K562 (cell line): ENCODE measurements around the gene IFI30. TPM values are rescaled to one million over a fixed set of nuclear protein-coding genes. Genes with fewer than 3 reads are reported as not detected.
A peak's percentile ranks its signal among the peaks of the same experiment; 100 is the strongest.

Experiments
- ATAC-seq: fragments of 200-7000 bp; cut with Tn5 transposase; 3 replicates; pipeline ENCODE4 v1.9.1; 2020; ENCODE audit warnings: moderate library complexity
- BruUV-seq: library from RNA; stranded (reverse); fragments of 400-500 nt; replicated peaks from 2 replicates; lab custom pipeline; 2021; lab: Mats Ljungman, UMichigan
- CTCF ChIA-PET: fragments of 300-600 bp; formaldehyde crosslinking; extraction: SDS; loops from one replicate; lab custom pipeline; 2021; ENCODE audit warnings: low intra/inter-chr PET ratio; lab: Yijun Ruan, JAX
- POLR2A ChIA-PET: fragments of 300-600, 350-650 bp; sonication (Branson Sonifier 250); formaldehyde crosslinking; extraction: SDS; loops from one replicate; lab custom pipeline; 2021; ENCODE audit warnings: antibody characterized with exemption, inconsistent platforms; lab: Yijun Ruan, JAX
- DNase-seq, 4 experiments: peaks; one replicate each; pipeline versions ENCODE4 v3.0.0 to v3.0.0-alpha.2; 2011 to 2018; ENCODE audit warnings: low spot score in 3 of 4, mixed read lengths in 3 of 4; ENCODE audit errors: extremely low read depth in 1 of 4
- FAIRE-seq: peaks from 2 replicates; lab custom pipeline; 2011; peaks lifted over from hg19 to GRCh38; lab: Jason Lieb, UNC
- H2AFZ ChIP-seq: 2 replicates; pipeline ENCODE4 v1.6.0; 2011; ENCODE audit warnings: low read depth, low read length, control low read depth, inconsistent platforms
- H3K27ac ChIP-seq: fragments of 200-600 bp; 3 replicates; pipeline ENCODE4 v1.8.0; 2011; ENCODE audit warnings: low read depth, mild to moderate bottlenecking, control low read depth, inconsistent platforms, low read length, moderate library complexity, mixed read lengths; ENCODE audit errors: extremely low read depth
- H3K27me3 ChIP-seq, 2 experiments: fragments of 300-600 bp in 1 of 2; 2 replicates in 1 of 2; 3 replicates in 1 of 2; pipeline versions ENCODE4 v1.6.0 to v1.8.0; 2011; ENCODE audit warnings: inconsistent platforms in 2 of 2, low read length in 2 of 2, mild to moderate bottlenecking in 1 of 2, mixed read lengths in 1 of 2, moderate library complexity in 1 of 2; ENCODE audit not compliant: control insufficient read depth in 2 of 2, insufficient read depth in 2 of 2
- H3K36me3 ChIP-seq: fragments of 300-600 bp; 3 replicates; pipeline ENCODE4 v1.8.0; 2011; ENCODE audit warnings: mild to moderate bottlenecking, low read length, inconsistent platforms; ENCODE audit not compliant: control insufficient read depth, insufficient read depth
- H3K4me1 ChIP-seq, 2 experiments: fragments of 200-600 bp in 1 of 2; replicated peaks in 1 of 2; 2 replicates in 1 of 2; 3 replicates in 1 of 2; pipeline versions ENCODE4 v1.5.1 to v1.8.0; 2011; ENCODE audit warnings: inconsistent platforms in 2 of 2, low read length in 2 of 2, mild to moderate bottlenecking in 1 of 2, mixed read lengths in 1 of 2, moderate library complexity in 1 of 2; ENCODE audit not compliant: control insufficient read depth in 2 of 2, insufficient read depth in 2 of 2
- H3K4me2 ChIP-seq: 2 replicates; pipeline ENCODE4 v1.6.1; 2011; ENCODE audit warnings: low read length, control low read depth, inconsistent platforms, mixed read lengths; ENCODE audit not compliant: insufficient read depth
- H3K4me3 ChIP-seq: fragments of 200-600 bp; sonication (generic), shearing (Covaris generic); 2 replicates; pipeline ENCODE4 v1.5.1; 2016; ENCODE audit warnings: control low read depth, inconsistent platforms
- H3K79me2 ChIP-seq: fragments of 200-600 bp; 3 replicates; pipeline ENCODE4 v1.8.0; 2011; ENCODE audit warnings: low read length, inconsistent platforms; ENCODE audit not compliant: control insufficient read depth, insufficient read depth
- H3K9ac ChIP-seq, 2 experiments: 2 replicates each; pipeline versions ENCODE4 v1.6.0 to v1.6.1; 2011; ENCODE audit warnings: low read depth in 2 of 2, low read length in 2 of 2, control low read depth in 1 of 2, inconsistent platforms in 1 of 2, mild to moderate bottlenecking in 1 of 2, mixed read lengths in 1 of 2; ENCODE audit not compliant: insufficient read depth in 1 of 2
- H3K9me1 ChIP-seq: one replicate; pipeline ENCODE4 v1.6.0; 2011; ENCODE audit warnings: inconsistent platforms, mild to moderate bottlenecking, low read length, moderate library complexity; ENCODE audit not compliant: control insufficient read depth, insufficient read depth
- H3K9me3 ChIP-seq: replicated peaks from 2 replicates; pipeline ENCODE4 v1.5.1; 2011; ENCODE audit warnings: low read depth, low read length, inconsistent platforms; ENCODE audit not compliant: control insufficient read depth, insufficient read depth
- H4K20me1 ChIP-seq: replicated peaks from 2 replicates; pipeline ENCODE4 v1.6.1; 2011; ENCODE audit warnings: low read length, inconsistent platforms, mixed read lengths; ENCODE audit not compliant: control insufficient read depth, insufficient read depth
- CEBPG ChIP-seq, 3 experiments: fragments of 200-800 bp in 1 of 3; sonication (Bioruptor generic) in 1 of 3; sonication (generic) in 1 of 3; formaldehyde crosslinking in 1 of 3; IDR thresholded peaks in 2 of 3; conservative IDR thresholded peaks in 1 of 3; 2 replicates each; pipeline versions ENCODE4 v1.6.1 to v1.8.0; 2016 to 2022; ENCODE audit warnings: missing compliant biosample characterization in 2 of 3, missing genetic modification characterization in 2 of 3, mild to moderate bottlenecking in 1 of 3, missing genetic modification reagents in 1 of 3
- CREM ChIP-seq: IDR thresholded peaks from 2 replicates; pipeline ENCODE4 v1.6.1; 2014; ENCODE audit warnings: antibody characterized with exemption, low read depth
- CXXC5 ChIP-seq: fragments of 250-450 bp; sonication (Bioruptor Pico); IDR thresholded peaks from 2 replicates; pipeline ENCODE4 v1.8.0; 2022; ENCODE audit warnings: inconsistent platforms, mild to moderate bottlenecking, moderate library complexity
- FOSL1 ChIP-seq: fragments of 200-800 bp; sonication (Bioruptor generic); conservative IDR thresholded peaks from 2 replicates; pipeline ENCODE4 v1.6.1; 2016; ENCODE audit warnings: missing genetic modification characterization, missing compliant biosample characterization
- GATA2 ChIP-seq: sonication (generic); formaldehyde crosslinking; IDR thresholded peaks from 2 replicates; pipeline ENCODE4 v1.4.0; 2020; ENCODE audit warnings: mild to moderate bottlenecking, missing genetic modification reagents
- HDAC8 ChIP-seq: fragments of 450-650 bp; IDR thresholded peaks from 2 replicates; pipeline ENCODE4 v1.6.1; 2016; ENCODE audit warnings: mild to moderate bottlenecking, missing genetic modification characterization, moderate library complexity, missing compliant biosample characterization
- HLTF ChIP-seq: fragments of 450-650 bp; IDR thresholded peaks from 2 replicates; pipeline ENCODE4 v1.6.1; 2016
- MAFK ChIP-seq: IDR thresholded peaks from 2 replicates; pipeline ENCODE4 v1.6.1; 2011; ENCODE audit warnings: low read length, improper control_type of control experiment
- MCM7 ChIP-seq, 2 experiments: fragments of 450-650 bp; IDR thresholded peaks; 2 replicates each; pipeline ENCODE4 v1.6.1; 2016 to 2018
- NRF1 ChIP-seq, 2 experiments: fragments of 450-650 bp; IDR thresholded peaks in 1 of 2; conservative IDR thresholded peaks in 1 of 2; 2 replicates each; pipeline ENCODE4 v1.6.1; 2014; ENCODE audit warnings: mild to moderate bottlenecking in 2 of 2
- PTTG1 ChIP-seq: fragments of 450-650 bp; IDR thresholded peaks from 2 replicates; pipeline ENCODE4 v1.6.1; 2016; ENCODE audit warnings: low read depth, mild to moderate bottlenecking, missing genetic modification characterization, missing compliant biosample characterization
- SIN3A ChIP-seq, 2 experiments: fragments of 150-350 bp in 1 of 2; IDR thresholded peaks; 2 replicates each; pipeline ENCODE4 v1.6.1; 2011 to 2016; ENCODE audit warnings: borderline replicate concordance in 2 of 2, low read depth in 2 of 2, low read length in 2 of 2, mild to moderate bottlenecking in 2 of 2, moderate library complexity in 2 of 2; ENCODE audit not compliant: control insufficient read depth in 1 of 2
- SMAD4 ChIP-seq: fragments of 250-450 bp; sonication (Bioruptor Pico); conservative IDR thresholded peaks from 2 replicates; pipeline ENCODE4 v1.8.0; 2021; ENCODE audit warnings: inconsistent platforms, mild to moderate bottlenecking, moderate library complexity
- ZBTB2 ChIP-seq: fragments of 450-650 bp; IDR thresholded peaks from 2 replicates; pipeline ENCODE4 v1.6.1; 2016; ENCODE audit warnings: antibody characterized with exemption
- WGBS: fragments of 100-300 bp; shearing (Covaris generic); methylation state at CpG from one replicate; pipeline ENCODE4 v1.1.6; 2016; ENCODE audit warnings: low coverage, mixed read lengths; ENCODE audit not compliant: insufficient coverage; ENCODE audit errors: missing lambda C conversion rate; 5-methylcytosine and 5-hydroxymethylcytosine counted together
- in situ Hi-C: fragments of 300-500 bp; cut with MboI; formaldehyde crosslinking; loops from 4 replicates; pipeline ENCODE4 v1.15.0; 2018; ENCODE audit warnings: inconsistent platforms, mixed read lengths
- intact Hi-C: fragments of 100-400 bp; cut with micrococcal nuclease; formaldehyde crosslinking; loops from 2 replicates; pipeline ENCODE4 v1.14.2; 2022
- polyA plus RNA-seq, 8 experiments: library from polyadenylated mRNA; depleted of rRNA in 4 of 8; stranded (reverse) in 5 of 8; unstranded in 3 of 8; fragments of >200 nt; fragmentation: Nextera tagmentation in 2 of 8; fragmentation: Illumina TruSeq in 1 of 8; extraction: Ambion mirVana in 2 of 8; extraction: Trizol in 1 of 8; gene quantifications; 2 replicates each; pipeline versions ENCODE4 v1.2.1 to v1.2.3, GENCODE V29; 2011 to 2014; ENCODE audit warnings: inconsistent platforms in 1 of 8, missing spikeins in 1 of 8
- total RNA-seq, 7 experiments: library from RNA; depleted of rRNA in 6 of 7; stranded (reverse); fragments of >200 nt in 6 of 7; fragmentation: Illumina TruSeq in 2 of 7; extraction: Trizol in 2 of 7; gene quantifications; 2 replicates each; pipeline versions ENCODE4 v1.2.1 to v1.2.3, GENCODE V29; 2011 to 2021; ENCODE audit warnings: low replicate concordance in 1 of 7
- TF ChIP-seq, protein P1 (sequence below): fragments of 250-450 bp; sonication (Bioruptor Pico); IDR thresholded peaks from 2 replicates; pipeline ENCODE4 v1.4.0; 2020

The IFI30 gene
- total and polyA plus RNA-seq, 9 of the 15 experiments (the other 6 are each of a cell fraction or from before 2014, with no cell fraction given): 63.7 to 430 (median 109) TPM

- peak in 3 of 4 experiments; percentile 46 to 52 (median 47) for DNase-seq
- ChIA-PET POLR2A (interaction anchor here (0.5 to 3.5 kb wide), 7 partner anchors 21 to 185 kb away, joined by 3 to 28 read pairs (median 6); partner anchors contain the start of genes IFI30, IQCN and JUND), CTCF (interaction anchor here (0.6 kb wide), 2 partner anchors 48 to 125 kb away, joined by 3 to 4 read pairs; no protein-coding TSS in a partner anchor)
- peak overlapping the region; percentile 64 for H3K4me3 ChIP-seq
- no peaks in the 10 kb centered on the region for H3K27me3 ChIP-seq
- BruUV-seq: TSS peak; percentile 51
- FAIRE-seq: no peak
- no peaks in the 10 kb centered on the region for H3K9me1 ChIP-seq
- no peaks in the 10 kb centered on the region for H3K9me3 ChIP-seq
- peak; percentile 4 for ATAC-seq
- H4K20me1 ChIP-seq: no peaks in the 10 kb centered on the region; the same call in 1 of the 2 replicates
- peak overlapping the region; percentile 31 to 91 for H3K9ac ChIP-seq
- H3K36me3 ChIP-seq: peaks cover 32% of the 10 kb centered on the region; the same call in 1 of the 3 replicates
- peak overlapping the region; percentile 55; the same call in 2 of the 3 replicates for H3K27ac ChIP-seq
- in situ Hi-C loops: no loop called here
- peak overlapping the region; percentile 94 for H2AFZ ChIP-seq
- intact Hi-C loops: loop anchor here (5.0 kb wide), 1 partner anchor 214 kb away; the partner anchor contains the start of gene SSBP4
- peak overlapping the region; percentile 97 for H3K4me2 ChIP-seq
- H3K79me2 ChIP-seq: peaks cover 25% of the 10 kb centered on the region
- H3K4me1 ChIP-seq: peaks cover 14 to 45% of the 10 kb centered on the region in 2 experiments; a peak in 4 of 5 replicates
- WGBS: 1% methylated on average over 38 of the region's 38 CpGs
- TF ChIP-seq MAFK (no peak), MCM7 (IDR thresholded peaks at IDR 0.05) (no peak), SMAD4 (CRISPR knock-in tag) (no peak), PTTG1 (tag) (no peak), CREM (0 out of 2 replicates have a peak, but pooled peaks have one; percentile 1), GATA2 (CRISPR knock-in tag) (no peak), CEBPG (CRISPR knock-in tag; IDR thresholded peaks at IDR 0.05) (peak; percentile 3; the same call in 1 of the 2 replicates), CEBPG (tag; conservative IDR thresholded peaks at IDR 0.05 in 1 of 2, IDR thresholded peaks at IDR 0.05 in 1 of 2) (no peak), FOSL1 (no peak), CXXC5 (CRISPR knock-in tag) (0 out of 2 replicates have a peak, but pooled peaks have one; percentile 4), HLTF (no peak), ZBTB2 (peak; percentile 90), SIN3A (IDR thresholded peaks at IDR 0.05; ENCODE audit: borderline replicate concordance in 2 of 2, control insufficient read depth in 1 of 2, low read depth in 2 of 2, low read length in 2 of 2) (peak; percentile 32 to 41; a peak in 1 of 4 replicates), NRF1 (conservative IDR thresholded peaks at IDR 0.05 in 1 of 2, IDR thresholded peaks at IDR 0.05 in 1 of 2) (peak; percentile 84 to 87), HDAC8 (0 out of 2 replicates have a peak, but pooled peaks have one; percentile 38)
- TF ChIP-seq, protein P1, sequence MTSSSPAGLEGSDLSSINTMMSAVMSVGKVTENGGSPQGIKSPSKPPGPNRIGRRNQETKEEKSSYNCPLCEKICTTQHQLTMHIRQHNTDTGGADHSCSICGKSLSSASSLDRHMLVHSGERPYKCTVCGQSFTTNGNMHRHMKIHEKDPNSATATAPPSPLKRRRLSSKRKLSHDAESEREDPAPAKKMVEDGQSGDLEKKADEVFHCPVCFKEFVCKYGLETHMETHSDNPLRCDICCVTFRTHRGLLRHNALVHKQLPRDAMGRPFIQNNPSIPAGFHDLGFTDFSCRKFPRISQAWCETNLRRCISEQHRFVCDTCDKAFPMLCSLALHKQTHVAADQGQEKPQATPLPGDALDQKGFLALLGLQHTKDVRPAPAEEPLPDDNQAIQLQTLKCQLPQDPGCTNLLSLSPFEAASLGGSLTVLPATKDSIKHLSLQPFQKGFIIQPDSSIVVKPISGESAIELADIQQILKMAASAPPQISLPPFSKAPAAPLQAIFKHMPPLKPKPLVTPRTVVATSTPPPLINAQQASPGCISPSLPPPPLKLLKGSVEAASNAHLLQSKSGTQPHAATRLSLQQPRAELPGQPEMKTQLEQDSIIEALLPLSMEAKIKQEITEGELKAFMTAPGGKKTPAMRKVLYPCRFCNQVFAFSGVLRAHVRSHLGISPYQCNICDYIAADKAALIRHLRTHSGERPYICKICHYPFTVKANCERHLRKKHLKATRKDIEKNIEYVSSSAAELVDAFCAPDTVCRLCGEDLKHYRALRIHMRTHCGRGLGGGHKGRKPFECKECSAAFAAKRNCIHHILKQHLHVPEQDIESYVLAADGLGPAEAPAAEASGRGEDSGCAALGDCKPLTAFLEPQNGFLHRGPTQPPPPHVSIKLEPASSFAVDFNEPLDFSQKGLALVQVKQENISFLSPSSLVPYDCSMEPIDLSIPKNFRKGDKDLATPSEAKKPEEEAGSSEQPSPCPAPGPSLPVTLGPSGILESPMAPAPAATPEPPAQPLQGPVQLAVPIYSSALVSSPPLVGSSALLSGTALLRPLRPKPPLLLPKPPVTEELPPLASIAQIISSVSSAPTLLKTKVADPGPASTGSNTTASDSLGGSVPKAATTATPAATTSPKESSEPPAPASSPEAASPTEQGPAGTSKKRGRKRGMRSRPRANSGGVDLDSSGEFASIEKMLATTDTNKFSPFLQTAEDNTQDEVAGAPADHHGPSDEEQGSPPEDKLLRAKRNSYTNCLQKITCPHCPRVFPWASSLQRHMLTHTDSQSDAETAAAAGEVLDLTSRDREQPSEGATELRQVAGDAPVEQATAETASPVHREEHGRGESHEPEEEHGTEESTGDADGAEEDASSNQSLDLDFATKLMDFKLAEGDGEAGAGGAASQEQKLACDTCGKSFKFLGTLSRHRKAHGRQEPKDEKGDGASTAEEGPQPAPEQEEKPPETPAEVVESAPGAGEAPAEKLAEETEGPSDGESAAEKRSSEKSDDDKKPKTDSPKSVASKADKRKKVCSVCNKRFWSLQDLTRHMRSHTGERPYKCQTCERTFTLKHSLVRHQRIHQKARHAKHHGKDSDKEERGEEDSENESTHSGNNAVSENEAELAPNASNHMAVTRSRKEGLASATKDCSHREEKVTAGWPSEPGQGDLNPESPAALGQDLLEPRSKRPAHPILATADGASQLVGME: 0 out of 2 replicates have a peak, but pooled peaks have one; percentile 38
These were observed 29.8 kb downstream of the IFI30 start for GRCh38 chr19:18203408-18203862.
